ENCODE data around the gene ADCK1.
"Not testable (repeated sequence)": the region's sequence is repeated elsewhere in the genome, so short reads cannot be mapped to it uniquely, and the experiment has no call there.

DNA sequence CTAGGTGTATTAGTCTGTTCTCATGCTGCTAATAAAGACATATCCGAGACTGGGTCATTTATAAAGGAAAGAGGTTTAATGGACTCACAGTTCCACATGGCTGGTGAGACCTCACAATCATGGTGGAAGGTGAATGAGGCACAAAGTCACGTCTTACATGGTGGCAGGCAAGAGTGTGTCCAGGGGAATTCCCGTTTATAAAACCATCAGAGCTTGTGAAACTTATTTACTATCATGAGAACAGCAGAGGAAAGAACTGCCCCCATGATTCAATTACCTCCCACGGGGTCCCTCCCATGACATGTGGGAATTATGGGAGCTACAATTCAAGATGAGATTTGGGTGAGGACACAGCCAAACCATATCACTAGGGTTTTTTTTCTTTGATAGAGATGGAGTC lies 25.9 kb upstream of the ADCK1 start:
- TF ChIP-seq, protein P1, sequence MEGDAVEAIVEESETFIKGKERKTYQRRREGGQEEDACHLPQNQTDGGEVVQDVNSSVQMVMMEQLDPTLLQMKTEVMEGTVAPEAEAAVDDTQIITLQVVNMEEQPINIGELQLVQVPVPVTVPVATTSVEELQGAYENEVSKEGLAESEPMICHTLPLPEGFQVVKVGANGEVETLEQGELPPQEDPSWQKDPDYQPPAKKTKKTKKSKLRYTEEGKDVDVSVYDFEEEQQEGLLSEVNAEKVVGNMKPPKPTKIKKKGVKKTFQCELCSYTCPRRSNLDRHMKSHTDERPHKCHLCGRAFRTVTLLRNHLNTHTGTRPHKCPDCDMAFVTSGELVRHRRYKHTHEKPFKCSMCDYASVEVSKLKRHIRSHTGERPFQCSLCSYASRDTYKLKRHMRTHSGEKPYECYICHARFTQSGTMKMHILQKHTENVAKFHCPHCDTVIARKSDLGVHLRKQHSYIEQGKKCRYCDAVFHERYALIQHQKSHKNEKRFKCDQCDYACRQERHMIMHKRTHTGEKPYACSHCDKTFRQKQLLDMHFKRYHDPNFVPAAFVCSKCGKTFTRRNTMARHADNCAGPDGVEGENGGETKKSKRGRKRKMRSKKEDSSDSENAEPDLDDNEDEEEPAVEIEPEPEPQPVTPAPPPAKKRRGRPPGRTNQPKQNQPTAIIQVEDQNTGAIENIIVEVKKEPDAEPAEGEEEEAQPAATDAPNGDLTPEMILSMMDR (IDR thresholded peaks at IDR 0.05), result not testable (repeated sequence)
- TF ChIP-seq POLR2AphosphoS5 (IDR thresholded peaks at IDR 0.05); POLR2A (IDR thresholded peaks at IDR 0.05); EP300 (IDR thresholded peaks at IDR 0.05; ENCODE audit: low read depth): not testable (repeated sequence)

All from transverse colon (tissue), 4 donors.